GM23338 (cell line): ENCODE measurements around the gene MLLT10. TPM values are rescaled to one million over a fixed set of nuclear protein-coding genes. Genes with fewer than 3 reads are reported as not detected.

Source experiments
- ATAC-seq: fragments of 200-7000 bp; cut with Tn5 transposase; 3 replicates; pipeline ENCODE4 v1.9.1; 2020
- DNase-seq: peaks from one replicate; pipeline ENCODE4 v3.0.0-alpha.2; 2015; ENCODE audit warnings: low spot score
- H2AFZ ChIP-seq: fragments of 200-600 bp; sonication (generic); 2 replicates; pipeline ENCODE4 v1.8.0; 2016; ENCODE audit warnings: antibody characterized with exemption, mild to moderate bottlenecking, moderate library complexity
- H3F3A ChIP-seq: fragments of 200-600 bp; sonication (generic); replicated peaks from 2 replicates; pipeline ENCODE4 v1.8.0; 2017; ENCODE audit warnings: antibody characterized with exemption, mixed run types, low read depth
- H3K27ac ChIP-seq: fragments of 200-600 bp; sonication (generic); 2 replicates; pipeline ENCODE4 v1.6.1; 2016; ENCODE audit warnings: low read depth
- H3K27me3 ChIP-seq: fragments of 200-600 bp; sonication (generic); 2 replicates; pipeline ENCODE4 v1.8.0; 2016; ENCODE audit warnings: mild to moderate bottlenecking, mixed run types, moderate library complexity; ENCODE audit not compliant: insufficient read depth
- H3K36me3 ChIP-seq: fragments of 200-600 bp; sonication (generic); 2 replicates; pipeline ENCODE4 v1.8.0; 2016; ENCODE audit warnings: mild to moderate bottlenecking; ENCODE audit not compliant: insufficient read depth
- H3K4me1 ChIP-seq: fragments of 200-600 bp; sonication (generic); 2 replicates; pipeline ENCODE4 v1.8.0; 2016; ENCODE audit warnings: mild to moderate bottlenecking, moderate library complexity; ENCODE audit not compliant: insufficient read depth
- H3K4me2 ChIP-seq: fragments of 200-600 bp; sonication (generic); 2 replicates; pipeline ENCODE4 v1.7.1; 2017; ENCODE audit warnings: mixed run types
- H3K4me3 ChIP-seq: fragments of 200-600 bp; sonication (generic); 2 replicates; pipeline ENCODE4 v1.6.1; 2016; ENCODE audit warnings: mixed run types
- H3K79me2 ChIP-seq: fragments of 200-600 bp; sonication (generic); replicated peaks from 2 replicates; pipeline ENCODE4 v1.8.0; 2017; ENCODE audit warnings: mild to moderate bottlenecking; ENCODE audit not compliant: insufficient read depth
- H3K9me2 ChIP-seq: fragments of 200-600 bp; sonication (generic); 2 replicates; pipeline ENCODE4 v1.8.0; 2017; ENCODE audit not compliant: insufficient read depth
- H4K20me1 ChIP-seq: fragments of 200-600 bp; sonication (generic); replicated peaks from 2 replicates; pipeline ENCODE4 v1.8.0; 2017; ENCODE audit warnings: mild to moderate bottlenecking; ENCODE audit not compliant: insufficient read depth
- H3K27ac Mint-ChIP-seq: 2 replicates; pipeline ENCODE4 v1.8.0; 2020; ENCODE audit warnings: inconsistent platforms, mild to moderate bottlenecking, moderate library complexity, mixed read lengths
- H3K27me3 Mint-ChIP-seq: 3 replicates; pipeline ENCODE4 v1.8.0; 2022; ENCODE audit warnings: low read depth, mild to moderate bottlenecking, moderate library complexity, mixed read lengths, inconsistent platforms; ENCODE audit not compliant: insufficient read depth, poor library complexity
- H3K36me3 Mint-ChIP-seq: 3 replicates; pipeline ENCODE4 v1.8.0; 2021; ENCODE audit warnings: low read depth, mild to moderate bottlenecking, inconsistent platforms, moderate library complexity, mixed read lengths
- H3K4me1 Mint-ChIP-seq: 3 replicates; pipeline ENCODE4 v1.8.0; 2020; ENCODE audit warnings: mild to moderate bottlenecking, inconsistent platforms, mixed read lengths
- H3K4me3 Mint-ChIP-seq: 3 replicates; pipeline ENCODE4 v1.8.0; 2021; ENCODE audit warnings: moderate library complexity, mild to moderate bottlenecking, inconsistent platforms, mixed read lengths
- H3K9me3 Mint-ChIP-seq: 3 replicates; pipeline ENCODE4 v1.8.0; 2020; ENCODE audit warnings: moderate library complexity, mild to moderate bottlenecking, inconsistent platforms, mixed read lengths
- CREB1 ChIP-seq: fragments of 250-450 bp; sonication (Bioruptor Pico); IDR thresholded peaks from 2 replicates; pipeline ENCODE4 v1.5.0; 2020; ENCODE audit warnings: low read depth, mild to moderate bottlenecking, moderate library complexity
- CTCF ChIP-seq, 2 experiments: fragments of 200-600 bp in 1 of 2; sonication (generic) in 1 of 2; conservative IDR thresholded peaks; 2 replicates each; pipeline versions ENCODE4 v1.5.1 to v1.6.1; 2016 to 2017; ENCODE audit warnings: antibody characterized with exemption in 2 of 2, low read depth in 2 of 2, mild to moderate bottlenecking in 2 of 2, moderate library complexity in 1 of 2
- ETS1 ChIP-seq: IDR thresholded peaks from 2 replicates; pipeline ENCODE4 v1.6.1; 2016; ENCODE audit warnings: antibody characterized with exemption
- EZH2phosphoT487 ChIP-seq: fragments of 200-600 bp; sonication (generic); IDR thresholded peaks from one replicate; pipeline ENCODE4 v1.8.1; 2018; ENCODE audit warnings: antibody characterized with exemption; ENCODE audit not compliant: unreplicated experiment
- NANOG ChIP-seq: IDR thresholded peaks from 2 replicates; pipeline ENCODE4 v1.6.1; 2016; ENCODE audit warnings: antibody characterized with exemption, borderline replicate concordance
- POLR2AphosphoS5 ChIP-seq: IDR thresholded peaks from 2 replicates; pipeline ENCODE4 v1.6.1; 2016; ENCODE audit warnings: antibody characterized with exemption, low read depth
- REST ChIP-seq: IDR thresholded peaks from one replicate; pipeline ENCODE4 v1.6.1; 2018; ENCODE audit warnings: antibody characterized with exemption; ENCODE audit not compliant: unreplicated experiment
- STAT1 ChIP-seq: IDR thresholded peaks from one replicate; pipeline ENCODE4 v1.6.1; 2016; ENCODE audit warnings: antibody characterized with exemption; ENCODE audit not compliant: unreplicated experiment
- ZNF331 ChIP-seq: fragments of 250-450 bp; sonication (Bioruptor Pico); IDR thresholded peaks from 2 replicates; pipeline ENCODE4 v1.5.0; 2020; ENCODE audit warnings: low read depth, mild to moderate bottlenecking, moderate library complexity
- polyA plus RNA-seq: library from polyadenylated mRNA; unstranded; fragments of >200 nt; fragmentation: Nextera tagmentation; extraction: Ambion mirVana; gene quantifications from 2 replicates; pipeline ENCODE4 v1.2.1, GENCODE V29; 2016
- total RNA-seq: library from RNA; depleted of rRNA; stranded (reverse); fragments of >200 nt; shearing (Covaris generic); gene quantifications from 2 replicates; pipeline ENCODE4 v1.2.3, GENCODE V29; 2014

Gene MLLT10
- total and polyA plus RNA-seq, 2 experiments from 2014 or later = 28.8 to 55.4 TPM

GRCh38 chr10:21532694-21533466 lies 1.2 kb upstream of the MLLT10 start:
- H3K4me1 Mint-ChIP-seq = peaks cover 40% of the 10 kb centered on the region
- H3K79me2 ChIP-seq = peaks cover 31% of the 10 kb centered on the region
- no peak for DNase-seq

More at GRCh38 chr10:21532694-21533466, 1.2 kb upstream of the MLLT10 start:
- no peaks in the 10 kb centered on the region for H3K27me3 ChIP-seq
- H3F3A ChIP-seq = 0 out of 2 replicates have a peak, but pooled peaks cover 7% of the 10 kb centered on the region
- peak overlapping the region; percentile 99 for H3K27ac Mint-ChIP-seq
- H2AFZ ChIP-seq = peak overlapping the region; percentile 40; the same call in 1 of the 2 replicates
- peaks cover 49% of the 10 kb centered on the region for H3K4me1 ChIP-seq
- no peak for ATAC-seq
- H3K36me3 Mint-ChIP-seq = peaks cover 20% of the 10 kb centered on the region
- TF ChIP-seq ETS1 (no peak), ZNF331 (CRISPR knock-in tag) (no peak), NANOG (no peak), CTCF (conservative IDR thresholded peaks at IDR 0.05; ENCODE audit: low read depth in 2 of 2) (no peak), EZH2phosphoT487 (no peak), CREB1 (no peak), STAT1 (no peak), POLR2AphosphoS5 (no peak), REST (no peak)
- H3K36me3 ChIP-seq = no peaks in the 10 kb centered on the region
- H3K4me2 ChIP-seq = peak overlapping the region; percentile 92
- H3K9me3 Mint-ChIP-seq = no peaks in the 10 kb centered on the region
- no peaks in the 10 kb centered on the region for H3K9me2 ChIP-seq
- peaks cover 10% of the 10 kb centered on the region; the same call in 1 of the 2 replicates for H4K20me1 ChIP-seq
- peak overlapping the region; percentile 75 for H3K4me3 ChIP-seq
- peak overlapping the region; percentile 83 for H3K4me3 Mint-ChIP-seq
- H3K27me3 Mint-ChIP-seq = peaks cover 12% of the 10 kb centered on the region
- H3K27ac ChIP-seq = peak overlapping the region; percentile 97
